ENCODE data around the gene ZRANB2.

The ZRANB2 gene, protein sequence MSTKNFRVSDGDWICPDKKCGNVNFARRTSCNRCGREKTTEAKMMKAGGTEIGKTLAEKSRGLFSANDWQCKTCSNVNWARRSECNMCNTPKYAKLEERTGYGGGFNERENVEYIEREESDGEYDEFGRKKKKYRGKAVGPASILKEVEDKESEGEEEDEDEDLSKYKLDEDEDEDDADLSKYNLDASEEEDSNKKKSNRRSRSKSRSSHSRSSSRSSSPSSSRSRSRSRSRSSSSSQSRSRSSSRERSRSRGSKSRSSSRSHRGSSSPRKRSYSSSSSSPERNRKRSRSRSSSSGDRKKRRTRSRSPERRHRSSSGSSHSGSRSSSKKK

DNA sequence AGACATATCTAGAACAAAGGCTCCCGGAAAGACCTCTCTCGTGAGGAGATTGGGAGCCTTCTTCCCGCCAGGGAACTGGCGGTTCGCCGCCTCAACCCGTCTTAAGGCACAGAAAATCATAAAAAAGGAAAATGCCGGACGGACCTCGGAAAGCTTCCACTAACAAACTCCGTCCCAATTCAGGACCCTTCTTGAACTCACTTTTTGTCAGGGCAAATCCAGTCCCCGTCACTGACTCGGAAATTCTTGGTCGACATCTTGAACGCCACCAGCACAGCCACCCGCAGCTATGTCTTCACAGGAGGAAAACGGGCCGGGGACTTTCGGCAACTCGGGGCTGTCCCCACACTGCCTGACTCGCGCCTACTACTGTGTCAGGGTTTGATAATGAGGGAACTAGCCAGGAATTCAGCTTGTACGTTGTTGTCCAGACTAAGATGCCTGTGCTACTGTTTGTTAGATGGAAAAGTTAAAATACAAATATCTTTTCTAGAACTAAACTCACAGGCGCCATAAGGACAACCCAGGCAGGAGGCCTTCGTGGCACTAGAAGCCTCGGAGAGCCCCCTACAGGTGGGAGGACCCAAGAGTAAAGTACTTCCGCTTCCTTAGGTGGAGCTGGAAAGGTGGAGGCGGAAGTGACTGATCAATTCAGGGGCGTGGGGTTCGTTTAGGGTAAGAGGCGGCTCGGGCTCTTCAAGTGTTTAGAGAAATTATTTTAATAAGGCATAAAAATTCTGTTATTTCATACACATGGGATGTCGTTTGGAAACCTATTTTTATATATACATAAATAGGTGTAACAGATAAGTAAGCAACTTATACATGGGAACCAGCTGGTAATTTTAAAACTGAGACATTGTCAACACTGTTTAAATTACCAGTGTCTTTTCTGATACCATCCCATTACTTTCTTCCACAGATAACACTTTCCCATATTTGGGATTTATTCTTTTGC lies at the start of gene ZRANB2:
Gene ZRANB2, minus strand, starts transcription at position 297 of the 958 bp plus-strand sequence. Its CDS starts 40 bp downstream, at position 257.
- DNase-seq: peak; percentile 97

DNA sequence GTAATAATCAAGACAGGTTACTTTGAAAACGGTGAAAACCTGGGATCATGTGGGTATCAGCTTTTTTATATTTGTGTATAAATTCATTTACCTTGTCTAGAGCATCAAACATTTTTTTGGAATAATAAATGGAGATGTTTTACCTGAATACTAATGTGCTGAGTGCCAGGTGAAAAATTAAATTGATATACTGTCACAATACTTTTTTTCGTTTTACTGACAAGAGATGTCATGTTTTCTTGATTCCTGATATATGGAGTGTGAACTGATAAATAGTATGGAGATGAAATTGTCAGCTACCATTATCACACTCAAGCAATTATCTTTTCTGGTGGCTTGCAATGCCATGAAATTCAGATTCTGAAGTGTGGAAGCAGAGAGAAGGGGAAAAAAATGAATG lies 47.2 kb upstream of the ZRANB2 start:
- DNase-seq: no peak

DNA sequence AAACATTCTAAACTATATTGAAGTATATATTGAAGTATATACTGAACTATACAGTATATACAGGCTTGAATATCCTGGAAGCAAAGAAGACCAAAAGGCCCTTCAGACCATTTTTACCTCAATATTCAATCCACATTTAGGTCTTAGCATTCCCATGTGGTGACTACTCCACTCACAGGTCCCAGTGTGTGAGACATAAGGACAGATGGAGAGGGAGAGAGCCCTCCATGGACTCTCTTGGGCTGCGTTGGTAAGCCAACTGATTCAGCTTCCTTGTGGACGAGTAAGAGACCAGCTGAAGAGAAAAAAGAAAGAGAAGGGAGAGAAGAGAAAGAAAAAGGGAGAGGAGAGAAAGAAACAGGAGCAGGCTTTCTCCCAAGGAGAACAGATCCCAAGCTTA lies 37.3 kb upstream of the ZRANB2 start:
- no peak for DNase-seq

DNA sequence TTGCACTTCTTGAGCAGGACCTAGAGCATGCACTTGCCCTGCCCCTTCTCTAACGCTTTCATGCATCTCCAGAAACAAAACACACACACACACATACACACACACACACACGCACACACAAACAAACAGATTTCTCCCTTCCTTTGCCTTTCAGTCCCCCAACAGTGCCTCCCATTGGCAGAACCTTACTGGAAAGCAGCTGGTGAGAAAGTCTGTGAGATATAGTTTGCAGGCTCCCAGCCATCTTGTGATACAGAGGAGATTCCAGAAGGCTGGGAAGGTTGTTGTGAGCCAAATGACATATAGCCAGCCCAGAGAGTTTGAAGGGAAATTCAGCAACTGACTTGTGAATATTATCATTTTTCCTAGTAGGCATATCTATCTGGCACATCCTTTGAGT lies 35.9 kb upstream of the ZRANB2 start:
- no peak for DNase-seq

DNA sequence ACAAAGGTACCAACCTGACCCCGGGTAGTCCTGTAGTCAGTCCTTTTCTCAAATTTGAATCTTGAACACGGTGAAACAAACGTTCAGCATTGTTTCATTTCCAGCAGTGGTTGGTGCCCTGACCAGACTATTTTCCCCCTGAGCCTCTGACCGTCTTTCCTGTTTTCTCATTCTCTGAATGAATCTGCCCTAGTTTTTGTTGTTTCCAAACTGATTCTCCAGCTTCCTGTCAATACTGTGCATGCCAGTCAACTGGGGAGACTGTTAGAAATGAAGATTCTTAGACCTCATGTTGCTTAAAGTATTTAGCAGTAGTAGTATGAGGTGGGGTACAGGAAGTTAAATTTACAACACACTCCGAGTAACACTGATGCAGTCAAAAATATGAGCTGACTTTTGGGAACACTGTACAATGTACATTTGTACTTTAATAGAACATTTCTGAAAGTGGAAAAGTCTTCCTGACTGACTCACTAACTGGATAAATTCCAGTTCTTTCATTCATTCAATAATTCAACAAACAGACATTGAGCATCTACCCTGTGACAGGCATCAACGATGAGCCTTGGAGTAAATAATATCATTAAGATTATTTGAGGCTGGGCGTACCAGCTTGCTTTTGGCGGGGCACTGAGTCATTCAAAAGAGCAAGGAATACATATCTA lies 26.0 kb upstream of the ZRANB2 start:
- no peak for DNase-seq

DNA sequence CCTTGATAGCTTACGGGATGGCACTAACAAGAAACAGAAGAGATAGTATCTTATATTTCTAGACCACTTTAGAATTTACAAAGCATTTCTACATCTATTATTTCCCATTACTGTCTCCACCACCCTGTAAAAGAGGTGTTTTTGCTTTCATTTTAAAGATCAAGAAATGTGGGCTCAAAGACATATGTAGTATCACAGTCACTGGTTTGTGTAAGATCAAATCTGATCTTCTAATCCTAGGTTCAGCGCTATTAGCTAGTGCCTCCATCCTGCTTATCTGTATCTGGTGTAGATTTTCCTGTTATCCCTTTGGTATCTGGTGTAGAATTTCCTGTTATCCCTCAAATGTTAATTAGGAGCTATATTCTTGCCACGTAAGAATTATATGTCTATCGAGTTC lies 23.6 kb upstream of the ZRANB2 start:
- DNase-seq: no peak

DNA sequence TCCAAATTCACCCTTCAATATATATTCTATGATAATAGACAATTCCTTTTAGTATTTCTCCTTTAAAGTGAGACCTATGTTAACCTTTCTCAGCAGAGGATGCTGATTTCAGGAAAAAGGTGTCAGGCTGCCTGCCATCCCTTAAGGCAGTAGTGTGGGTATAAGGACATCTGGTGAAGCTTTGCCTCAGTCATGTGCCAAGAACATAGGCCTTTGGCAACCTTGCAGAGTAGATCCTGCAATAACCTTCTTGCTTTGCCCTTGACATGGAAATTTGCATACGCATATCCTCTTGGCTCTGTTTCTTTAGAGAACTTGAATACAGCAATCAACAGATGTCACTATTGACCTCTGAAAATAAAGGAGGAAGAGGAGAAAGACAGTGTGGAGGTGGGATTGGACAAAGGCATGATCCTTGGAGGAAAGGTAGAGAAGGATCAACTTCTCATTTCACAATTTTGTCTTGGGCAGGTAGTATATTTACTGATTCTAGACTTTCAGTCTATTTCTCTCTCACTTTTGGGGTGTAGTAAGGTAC lies 21.1 kb upstream of the ZRANB2 start:
- DNase-seq: no peak

DNA sequence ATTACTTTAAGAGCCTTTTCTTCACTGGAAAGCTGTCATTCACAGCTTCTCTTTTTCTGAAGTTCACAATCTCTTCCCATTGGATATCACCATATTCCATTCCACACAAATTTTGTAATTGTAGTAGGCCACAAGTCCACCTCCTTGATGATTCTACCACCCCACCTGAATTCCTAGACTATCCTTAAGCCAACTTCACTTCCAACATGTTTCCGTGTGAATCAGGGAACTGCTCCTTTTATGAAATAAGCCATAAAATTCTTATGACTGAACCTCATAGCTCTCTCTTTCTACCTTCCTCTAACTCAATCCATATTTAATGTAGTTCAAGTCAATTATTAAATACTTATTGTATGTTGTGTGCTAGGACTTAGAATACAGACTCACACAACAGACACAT lies 16.6 kb upstream of the ZRANB2 start:
- DNase-seq: no peak

DNA sequence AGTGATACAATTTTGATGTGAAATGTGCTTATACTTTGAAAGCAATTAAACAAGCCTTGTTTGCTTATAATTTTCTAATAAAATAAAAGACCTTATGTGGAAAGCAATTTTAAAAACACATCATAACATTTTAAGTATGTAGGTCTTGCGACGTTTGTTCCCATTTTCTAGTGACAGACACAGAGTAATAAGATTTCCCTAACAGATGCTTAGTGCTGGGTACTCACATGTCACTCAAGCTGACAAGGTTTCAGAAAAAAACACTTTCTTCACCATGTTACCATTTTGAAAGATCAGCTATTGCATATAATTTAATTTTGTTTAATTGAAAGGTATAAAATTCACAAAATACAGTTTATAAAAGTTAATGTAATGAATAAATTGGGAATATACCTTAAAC lies 14.1 kb upstream of the ZRANB2 start:
- no peak for DNase-seq

DNA sequence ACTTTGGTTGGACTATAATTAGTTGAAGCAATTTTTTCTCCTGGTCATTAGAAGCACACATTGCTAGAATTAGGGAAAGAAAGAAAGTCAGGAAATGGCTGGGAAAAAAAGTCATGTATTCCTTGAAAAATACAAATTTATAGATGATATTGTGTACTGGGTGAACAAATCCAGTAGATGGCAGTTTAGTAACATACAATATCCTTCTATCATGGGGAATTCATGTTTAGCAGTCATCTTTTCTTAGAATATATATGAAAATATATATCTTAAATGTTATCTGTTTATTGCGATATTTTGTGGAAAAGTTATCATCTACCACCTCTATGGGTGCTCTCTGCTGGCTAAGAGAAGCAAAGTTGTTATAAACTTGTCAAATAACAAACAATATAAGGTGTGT lies 13.1 kb upstream of the ZRANB2 start:
- DNase-seq: no peak

DNA sequence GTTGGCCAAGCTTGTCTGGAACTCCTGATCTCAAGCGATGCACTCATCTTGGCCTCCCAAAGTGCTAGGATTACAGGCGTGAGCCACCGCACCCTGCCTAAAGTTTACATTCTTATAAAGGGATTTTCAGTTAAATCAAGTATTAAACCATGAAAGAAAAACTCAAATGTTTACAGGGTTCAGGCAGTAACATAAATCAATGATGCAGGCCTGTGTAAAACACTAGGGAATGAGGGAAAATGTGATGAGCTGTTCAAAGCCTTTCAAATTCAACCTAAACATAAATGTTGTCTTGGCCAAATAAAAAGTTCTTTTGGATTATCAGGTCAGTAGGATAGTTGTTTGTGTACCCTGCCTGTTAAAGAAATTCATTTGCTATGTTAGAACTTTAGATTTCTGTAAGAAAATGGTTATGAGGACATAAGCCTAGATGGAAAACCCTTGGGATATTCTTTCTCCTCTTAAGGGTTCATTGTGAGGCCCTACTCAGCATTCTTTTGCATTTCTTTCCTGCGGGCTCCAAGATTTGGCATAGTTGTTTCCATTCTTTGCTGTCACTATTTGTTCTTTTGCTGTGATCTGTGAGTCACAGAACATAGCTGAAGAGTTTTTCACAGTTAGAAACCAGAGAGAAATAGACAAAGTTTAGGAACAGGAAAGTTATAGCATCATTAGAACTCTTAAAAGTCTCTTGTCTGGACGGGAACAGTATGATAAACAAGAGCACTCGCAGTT lies 8.9 kb upstream of the ZRANB2 start:
- no peak for DNase-seq

DNA sequence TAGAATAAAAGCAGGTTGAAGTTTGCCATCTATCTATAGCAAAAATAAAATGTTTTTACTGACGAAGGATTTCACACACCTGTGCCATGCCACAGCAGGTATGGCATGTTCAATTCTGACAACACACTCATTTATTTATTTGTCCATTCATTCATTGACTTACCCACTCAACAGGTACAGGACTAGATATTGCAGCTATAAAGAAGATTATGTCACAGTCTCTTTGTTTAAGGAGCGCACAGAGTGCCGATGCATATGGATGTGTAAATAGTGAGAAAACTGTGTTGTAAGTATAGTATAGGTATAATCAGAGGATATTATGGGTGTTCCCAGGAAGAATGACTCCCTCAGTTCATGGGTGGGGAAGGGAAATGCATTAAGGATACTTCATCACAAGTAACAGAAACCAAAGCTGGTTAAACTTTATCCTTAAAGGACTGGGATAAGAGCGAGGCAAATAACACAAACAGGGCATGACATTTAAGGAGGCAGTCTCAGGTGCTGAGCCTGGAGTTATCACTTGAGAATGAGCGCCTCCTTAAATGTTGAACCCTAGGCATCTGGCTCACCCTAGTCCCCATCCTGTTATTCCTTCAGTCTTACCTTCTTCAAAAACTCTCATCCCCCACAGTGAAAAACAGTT lies 7.9 kb upstream of the ZRANB2 start:
- DNase-seq: no peak

DNA sequence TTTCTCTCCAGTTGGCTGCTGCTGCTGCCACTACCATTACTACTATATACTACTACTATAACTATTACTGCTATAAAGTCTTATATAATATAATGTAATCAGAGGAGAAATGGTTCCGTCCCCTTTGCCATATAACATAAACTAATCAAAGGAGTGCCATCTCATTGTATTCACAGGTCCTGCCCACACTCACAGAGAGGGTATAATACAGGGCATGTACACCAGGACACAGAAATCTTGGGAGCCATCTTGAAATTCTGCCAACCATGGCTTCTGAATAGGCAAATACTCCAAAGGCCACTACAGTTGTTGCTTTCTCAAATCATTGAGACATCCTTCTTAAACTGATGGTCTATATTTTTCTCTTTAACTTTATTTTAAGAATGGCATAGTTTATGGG lies 6.9 kb upstream of the ZRANB2 start:
- no peak for DNase-seq

DNA sequence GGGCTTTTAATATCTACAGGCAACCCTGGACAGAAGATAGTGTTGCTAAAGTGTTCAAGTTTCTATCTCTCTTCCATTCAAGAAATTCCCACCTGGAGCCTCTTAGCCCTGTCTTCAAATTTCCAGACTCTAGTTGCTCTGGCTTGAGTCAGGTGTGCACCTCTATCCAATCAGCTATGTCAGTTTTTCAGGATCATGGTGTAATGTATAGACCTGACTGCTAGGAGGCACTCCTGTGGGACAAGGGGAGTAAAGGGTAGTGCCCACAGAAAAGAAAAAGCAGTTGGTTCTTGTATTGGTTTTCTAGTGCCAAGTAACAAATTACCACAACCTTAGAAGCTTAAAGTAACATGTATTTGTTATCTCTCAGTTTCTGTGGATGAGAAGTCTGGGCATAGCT lies 6.2 kb upstream of the ZRANB2 start:
- no peak for DNase-seq

DNA sequence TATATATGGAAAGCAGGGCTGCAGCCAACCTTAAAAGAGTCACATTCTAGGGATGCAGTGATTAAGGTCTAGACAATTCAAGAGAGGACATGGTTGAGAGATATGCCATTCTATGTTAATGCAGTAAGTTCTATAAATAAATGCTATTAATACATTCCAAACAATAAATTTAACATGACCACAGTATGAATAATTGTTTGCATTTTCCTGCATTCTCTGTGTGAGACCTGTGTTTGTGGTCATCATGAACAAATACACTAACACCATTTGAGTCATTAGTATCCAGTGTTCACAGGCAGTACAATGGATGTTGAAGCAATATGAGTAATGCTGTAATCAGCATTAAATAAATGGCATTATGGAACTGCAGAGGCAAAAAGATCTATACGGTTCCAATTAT lies 5.5 kb upstream of the ZRANB2 start:
- no peak for DNase-seq

DNA sequence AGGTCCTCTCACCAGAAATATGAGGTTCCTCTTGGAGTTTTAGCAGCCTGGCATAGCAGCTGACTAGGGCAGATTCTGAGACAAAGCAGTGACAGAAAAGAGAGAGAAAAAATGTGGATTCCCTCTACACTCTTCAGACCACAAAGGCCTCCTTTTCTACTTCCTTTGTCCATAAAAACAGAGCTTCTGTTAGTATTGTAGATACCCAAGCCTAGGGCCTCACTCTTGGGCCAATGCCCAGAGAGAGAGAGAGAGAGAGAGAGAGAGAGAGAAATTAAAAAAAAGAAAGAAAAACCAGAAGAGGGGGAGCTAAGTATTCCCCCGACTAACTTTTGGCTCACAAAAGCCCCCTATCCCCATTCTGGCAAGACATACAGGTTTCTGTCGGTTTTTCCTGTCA lies 2.4 kb upstream of the ZRANB2 start:
- no peak for DNase-seq

DNA sequence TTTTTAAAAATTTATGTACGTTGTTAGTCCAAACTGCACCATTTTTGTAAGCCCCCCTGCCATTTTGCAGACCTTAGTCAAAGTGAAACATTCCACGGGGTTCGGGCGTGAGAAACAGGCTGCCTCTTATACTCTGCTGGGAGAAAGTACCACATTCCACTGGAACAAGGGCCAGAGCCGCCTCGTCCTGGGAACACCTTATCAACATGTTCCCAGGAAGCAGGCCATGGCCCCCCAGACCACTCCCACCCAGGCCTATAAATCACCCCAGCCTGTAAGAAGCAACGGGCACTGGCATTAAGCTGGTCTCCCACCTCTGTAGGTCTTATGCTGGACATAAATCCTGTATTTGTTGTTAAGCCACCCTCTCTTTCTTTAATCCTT lies 854 bp upstream of the ZRANB2 start:
- no peak for DNase-seq

DNA sequence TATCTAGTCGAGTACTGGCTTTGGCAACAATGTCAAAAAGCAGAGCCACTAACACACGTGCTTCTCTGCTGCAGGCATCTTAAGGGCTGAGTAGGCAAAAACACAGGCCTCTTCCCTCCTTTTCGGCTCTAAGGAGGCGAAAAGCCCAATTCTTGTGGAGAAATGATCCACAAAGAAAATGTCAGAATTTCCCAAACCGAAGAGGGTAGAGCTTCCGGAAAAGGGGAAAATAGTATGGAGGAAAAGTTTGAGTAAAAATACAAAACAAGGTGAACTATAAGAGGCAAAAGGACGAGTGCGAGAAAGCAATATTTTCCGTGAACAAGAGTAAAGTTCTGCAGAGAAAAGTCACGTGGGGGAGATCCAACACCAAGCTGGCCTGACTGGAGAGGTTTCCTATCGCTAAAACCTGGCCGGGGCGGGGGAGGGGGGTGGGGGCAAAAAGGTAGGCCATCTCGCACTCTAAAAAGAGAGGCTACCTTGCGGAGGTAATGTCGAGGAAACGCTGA lies 551 bp downstream of the ZRANB2 start:
- no peak for DNase-seq

DNA sequence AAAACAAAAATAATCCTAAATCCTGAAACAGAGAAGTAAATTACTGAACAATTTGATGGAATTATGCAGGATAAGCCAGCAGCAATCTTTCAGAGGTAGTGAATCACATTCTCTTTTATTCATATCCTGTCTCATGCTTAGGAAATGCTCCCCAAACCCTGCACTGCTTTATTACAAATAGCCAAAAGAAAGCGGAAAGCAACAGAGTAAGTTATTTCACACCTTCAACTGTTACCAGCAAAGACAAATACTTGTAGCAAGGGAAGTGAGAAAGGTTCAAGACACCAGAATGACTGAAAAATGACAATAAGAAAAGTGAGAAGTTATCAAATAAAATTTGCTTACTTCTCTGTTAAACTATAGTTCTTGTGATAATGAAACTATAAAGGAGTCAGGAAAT lies 6.2 kb downstream of the ZRANB2 start:
- DNase-seq: no peak

DNA sequence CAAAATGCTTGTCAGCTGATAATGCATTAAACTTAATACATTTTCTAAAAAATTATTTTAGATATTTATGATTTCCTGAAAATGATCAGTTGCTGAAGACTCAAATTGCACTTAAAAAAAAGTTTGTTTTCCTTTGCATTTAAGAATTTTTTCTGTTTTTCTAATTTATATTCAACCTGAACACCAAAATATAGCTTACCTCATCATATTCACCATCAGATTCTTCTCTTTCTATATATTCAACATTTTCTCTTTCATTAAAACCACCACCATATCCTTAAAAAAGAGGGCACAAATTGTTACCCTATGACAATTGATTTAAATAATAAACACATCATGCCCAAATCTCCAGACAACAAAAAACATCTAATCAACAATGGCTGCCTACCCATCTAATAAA lies 8.6 kb downstream of the ZRANB2 start:
- DNase-seq: no peak

DNA sequence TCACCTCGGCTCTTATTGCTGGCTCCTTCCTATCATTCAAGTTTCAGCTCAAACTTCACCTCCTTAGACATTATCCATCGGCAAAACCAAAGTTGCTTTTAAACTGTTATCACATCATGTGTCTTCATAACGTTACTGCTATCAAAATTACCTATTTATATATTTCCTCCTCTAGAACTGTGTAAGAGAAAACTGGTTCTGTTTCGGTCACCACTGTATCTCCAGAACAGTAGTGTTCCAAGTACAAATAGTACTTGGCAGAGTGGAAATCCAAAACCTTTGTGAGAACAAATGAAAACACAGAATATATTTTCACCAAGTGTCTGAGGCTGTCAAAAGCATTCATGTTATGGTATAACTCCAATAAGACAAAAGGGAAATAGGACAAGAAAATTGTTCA lies 9.1 kb downstream of the ZRANB2 start:
- DNase-seq: no peak

Data from T1000 (cell line).